K562 (cell line): ENCODE results near the gene PRDM1. TPM values are rescaled to one million over a fixed set of nuclear protein-coding genes. Genes with fewer than 3 reads are reported as not detected.

Experiments used
- ASH1L ChIP-seq: fragments of 450-650 bp; IDR thresholded peaks from 2 replicates; pipeline ENCODE4 v1.6.1; 2018; ENCODE audit warnings: borderline replicate concordance, mild to moderate bottlenecking, low read depth; ENCODE audit not compliant: partially characterized antibody
- CBFA2T2 ChIP-seq: fragments of 450-650 bp; conservative IDR thresholded peaks from 2 replicates; pipeline ENCODE4 v1.6.1; 2017; ENCODE audit warnings: mild to moderate bottlenecking
- CHD4 ChIP-seq: fragments of 200-600 bp; sonication (generic); IDR thresholded peaks from 3 replicates; pipeline ENCODE4 v1.6.1; 2012; ENCODE audit warnings: low read depth, mild to moderate bottlenecking, mixed read lengths, low read length, inconsistent platforms; ENCODE audit not compliant: insufficient read depth, insufficient replicate concordance, poor library complexity, severe bottlenecking
- FOXM1 ChIP-seq, 2 experiments: fragments of 450-650 bp in 1 of 2; sonication (generic) in 1 of 2; formaldehyde crosslinking in 1 of 2; IDR thresholded peaks; 2 replicates each; pipeline versions ENCODE4 v1.6.1 to v1.9.0; 2017 to 2022; ENCODE audit warnings: low read depth in 2 of 2, mild to moderate bottlenecking in 2 of 2, missing genetic modification reagents in 1 of 2, moderate library complexity in 1 of 2
- HNRNPK ChIP-seq: fragments of 200-400 bp; formaldehyde crosslinking; IDR thresholded peaks from one replicate; pipeline ENCODE4 v1.6.1; 2018; ENCODE audit warnings: mild to moderate bottlenecking, low read depth, low read length; ENCODE audit not compliant: poor library complexity, severe bottlenecking
- ILF3 ChIP-seq: fragments of 450-650 bp; IDR thresholded peaks from 2 replicates; pipeline ENCODE4 v1.6.1; 2018; ENCODE audit warnings: antibody characterized with exemption, mild to moderate bottlenecking, moderate library complexity, borderline replicate concordance
- MAFF ChIP-seq: IDR thresholded peaks from 2 replicates; pipeline ENCODE4 v1.6.1; 2012; ENCODE audit warnings: low read length, improper control_type of control experiment
- MCM2 ChIP-seq: fragments of 450-650 bp; IDR thresholded peaks from 2 replicates; pipeline ENCODE4 v1.6.1; 2017; ENCODE audit warnings: low read depth, mild to moderate bottlenecking
- MTA2 ChIP-seq: fragments of 450-650 bp; IDR thresholded peaks from 2 replicates; pipeline ENCODE4 v1.6.1; 2016; ENCODE audit warnings: low read depth
- MTA3 ChIP-seq: fragments of 450-650 bp; formaldehyde crosslinking; IDR thresholded peaks from 2 replicates; pipeline ENCODE4 v1.6.1; 2017; ENCODE audit warnings: mild to moderate bottlenecking, borderline replicate concordance
- NEUROD1 ChIP-seq: fragments of 150-350 bp; IDR thresholded peaks from 2 replicates; pipeline ENCODE4 v1.6.1; 2014; ENCODE audit warnings: borderline replicate concordance, low read length, low read depth; ENCODE audit not compliant: partially characterized antibody
- NFE2 ChIP-seq: IDR thresholded peaks from 2 replicates; pipeline ENCODE4 v1.6.1; 2014; ENCODE audit warnings: antibody characterized with exemption, low read depth
- SMARCA4 ChIP-seq: fragments of 450-650 bp; IDR thresholded peaks from 2 replicates; pipeline ENCODE4 v1.6.1; 2016
- SRF ChIP-seq, 2 experiments: fragments of 250-450, 450-650 bp in 1 of 2; sonication (Bioruptor Pico) in 1 of 2; sonication (generic) in 1 of 2; formaldehyde crosslinking; IDR thresholded peaks; 2 replicates each; pipeline versions ENCODE4 v1.5.0 to v1.5.1; 2020 to 2022; ENCODE audit warnings: mild to moderate bottlenecking in 1 of 2, missing genetic modification reagents in 1 of 2
- TAF15 ChIP-seq: fragments of 200-400 bp; formaldehyde crosslinking; IDR thresholded peaks from 2 replicates; pipeline ENCODE4 v1.6.1; 2017; ENCODE audit warnings: mild to moderate bottlenecking, low read depth, low read length, moderate library complexity
- THRAP3 ChIP-seq: fragments of 450-650 bp; IDR thresholded peaks from 2 replicates; pipeline ENCODE4 v1.6.1; 2016; ENCODE audit warnings: mild to moderate bottlenecking, inconsistent platforms, borderline replicate concordance
- TRIM24 ChIP-seq, 2 experiments: fragments of 450-650 bp; IDR thresholded peaks; 2 replicates each; pipeline ENCODE4 v1.6.1; 2016
- ZNF830 ChIP-seq: fragments of 250-450 bp; sonication (Bioruptor Pico); IDR thresholded peaks from 2 replicates; pipeline ENCODE4 v1.5.0; 2021; ENCODE audit warnings: mild to moderate bottlenecking
- polyA plus RNA-seq, 8 experiments: library from polyadenylated mRNA; depleted of rRNA in 4 of 8; stranded (reverse) in 5 of 8; unstranded in 3 of 8; fragments of >200 nt; fragmentation: Nextera tagmentation in 2 of 8; fragmentation: Illumina TruSeq in 1 of 8; extraction: Ambion mirVana in 2 of 8; extraction: Trizol in 1 of 8; gene quantifications; 2 replicates each; pipeline versions ENCODE4 v1.2.1 to v1.2.3, GENCODE V29; 2011 to 2014; ENCODE audit warnings: inconsistent platforms in 1 of 8, missing spikeins in 1 of 8
- total RNA-seq, 7 experiments: library from RNA; depleted of rRNA in 6 of 7; stranded (reverse); fragments of >200 nt in 6 of 7; fragmentation: Illumina TruSeq in 2 of 7; extraction: Trizol in 2 of 7; gene quantifications; 2 replicates each; pipeline versions ENCODE4 v1.2.1 to v1.2.3, GENCODE V29; 2011 to 2021; ENCODE audit warnings: low replicate concordance in 1 of 7
- TF ChIP-seq, protein P1 (sequence below): fragments of 450-650 bp; IDR thresholded peaks from one replicate; pipeline ENCODE4 v1.6.1; 2018; ENCODE audit warnings: mild to moderate bottlenecking, moderate library complexity; ENCODE audit not compliant: partially characterized antibody
- TF ChIP-seq, protein P2 (sequence below): fragments of 450-650 bp; IDR thresholded peaks from 2 replicates; pipeline ENCODE4 v1.7.1; 2018; ENCODE audit warnings: mild to moderate bottlenecking, low read depth; ENCODE audit not compliant: partially characterized antibody
- TF ChIP-seq, protein P3 (sequence below): fragments of 450-650 bp; IDR thresholded peaks from 2 replicates; pipeline ENCODE4 v1.6.1; 2016; ENCODE audit warnings: mild to moderate bottlenecking
- TF ChIP-seq, protein P4 (sequence below): fragments of 450-650 bp; IDR thresholded peaks from 2 replicates; pipeline ENCODE4 v1.6.1; 2016; ENCODE audit warnings: low read depth, mild to moderate bottlenecking, moderate library complexity

Gene PRDM1
- total and polyA plus RNA-seq, 9 of the 15 experiments (the other 6 are each of a cell fraction or from before 2014, with no cell fraction given): 0.09 to 0.89 (median 0.27) TPM

DNA sequence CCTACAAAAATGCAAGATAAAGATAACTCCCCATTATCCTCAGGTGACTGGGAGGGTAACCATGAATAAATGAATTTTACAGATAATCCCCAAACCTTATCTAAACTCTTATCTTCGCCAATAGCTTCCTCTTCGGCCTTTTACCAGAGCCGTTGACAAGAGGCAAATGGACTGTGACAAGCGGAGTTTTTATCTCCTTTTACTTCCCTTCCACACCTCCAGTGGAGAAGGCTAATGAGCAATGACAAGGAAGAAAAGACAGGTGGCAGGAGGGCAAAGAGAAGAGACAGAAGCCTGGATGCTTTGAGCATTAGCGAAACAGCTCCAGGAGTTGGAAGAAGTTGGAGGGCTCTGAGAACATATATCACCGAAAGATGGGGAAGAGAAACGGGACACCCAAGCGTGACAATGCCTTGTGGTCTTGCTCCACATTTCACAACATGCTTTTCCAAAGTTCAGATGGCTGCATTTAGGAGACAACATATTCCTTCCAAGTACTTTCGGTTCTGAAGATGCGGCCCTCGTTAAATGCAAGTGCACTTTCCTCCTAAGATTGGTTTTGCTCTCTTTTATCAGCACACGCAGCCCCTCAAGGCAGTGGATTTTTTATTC, 69.2 kb downstream of the PRDM1 start (continued):
- TF ChIP-seq, protein P1, sequence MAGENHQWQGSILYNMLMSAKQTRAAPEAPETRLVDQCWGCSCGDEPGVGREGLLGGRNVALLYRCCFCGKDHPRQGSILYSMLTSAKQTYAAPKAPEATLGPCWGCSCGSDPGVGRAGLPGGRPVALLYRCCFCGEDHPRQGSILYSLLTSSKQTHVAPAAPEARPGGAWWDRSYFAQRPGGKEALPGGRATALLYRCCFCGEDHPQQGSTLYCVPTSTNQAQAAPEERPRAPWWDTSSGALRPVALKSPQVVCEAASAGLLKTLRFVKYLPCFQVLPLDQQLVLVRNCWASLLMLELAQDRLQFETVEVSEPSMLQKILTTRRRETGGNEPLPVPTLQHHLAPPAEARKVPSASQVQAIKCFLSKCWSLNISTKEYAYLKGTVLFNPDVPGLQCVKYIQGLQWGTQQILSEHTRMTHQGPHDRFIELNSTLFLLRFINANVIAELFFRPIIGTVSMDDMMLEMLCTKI: no peak
- TF ChIP-seq NEUROD1 (no peak), HNRNPK (no peak), SRF (CRISPR knock-in tag; IDR thresholded peaks at IDR 0.05) (no peak), ILF3 (no peak), MAFF (no peak), MTA2 (no peak), MTA3 (no peak), SMARCA4 (peak; percentile 50), THRAP3 (no peak), CBFA2T2 (no peak), NFE2 (0 out of 2 replicates have a peak, but pooled peaks have one; percentile 39), FOXM1 (IDR thresholded peaks at IDR 0.05; ENCODE audit: low read depth) (no peak), FOXM1 (CRISPR knock-in tag; IDR thresholded peaks at IDR 0.05; ENCODE audit: low read depth) (no peak), CHD4 (no peak), MCM2 (no peak), ZNF830 (CRISPR knock-in tag) (no peak), ASH1L (no peak), TRIM24 (IDR thresholded peaks at IDR 0.05) (0 out of 4 replicates have a peak, but pooled peaks of 1 of the 2 experiments have one; percentile 11), TAF15 (no peak)
- TF ChIP-seq, protein P2, sequence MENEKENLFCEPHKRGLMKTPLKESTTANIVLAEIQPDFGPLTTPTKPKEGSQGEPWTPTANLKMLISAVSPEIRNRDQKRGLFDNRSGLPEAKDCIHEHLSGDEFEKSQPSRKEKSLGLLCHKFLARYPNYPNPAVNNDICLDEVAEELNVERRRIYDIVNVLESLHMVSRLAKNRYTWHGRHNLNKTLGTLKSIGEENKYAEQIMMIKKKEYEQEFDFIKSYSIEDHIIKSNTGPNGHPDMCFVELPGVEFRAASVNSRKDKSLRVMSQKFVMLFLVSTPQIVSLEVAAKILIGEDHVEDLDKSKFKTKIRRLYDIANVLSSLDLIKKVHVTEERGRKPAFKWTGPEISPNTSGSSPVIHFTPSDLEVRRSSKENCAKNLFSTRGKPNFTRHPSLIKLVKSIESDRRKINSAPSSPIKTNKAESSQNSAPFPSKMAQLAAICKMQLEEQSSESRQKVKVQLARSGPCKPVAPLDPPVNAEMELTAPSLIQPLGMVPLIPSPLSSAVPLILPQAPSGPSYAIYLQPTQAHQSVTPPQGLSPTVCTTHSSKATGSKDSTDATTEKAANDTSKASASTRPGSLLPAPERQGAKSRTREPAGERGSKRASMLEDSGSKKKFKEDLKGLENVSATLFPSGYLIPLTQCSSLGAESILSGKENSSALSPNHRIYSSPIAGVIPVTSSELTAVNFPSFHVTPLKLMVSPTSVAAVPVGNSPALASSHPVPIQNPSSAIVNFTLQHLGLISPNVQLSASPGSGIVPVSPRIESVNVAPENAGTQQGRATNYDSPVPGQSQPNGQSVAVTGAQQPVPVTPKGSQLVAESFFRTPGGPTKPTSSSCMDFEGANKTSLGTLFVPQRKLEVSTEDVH: no peak
- TF ChIP-seq, protein P3, sequence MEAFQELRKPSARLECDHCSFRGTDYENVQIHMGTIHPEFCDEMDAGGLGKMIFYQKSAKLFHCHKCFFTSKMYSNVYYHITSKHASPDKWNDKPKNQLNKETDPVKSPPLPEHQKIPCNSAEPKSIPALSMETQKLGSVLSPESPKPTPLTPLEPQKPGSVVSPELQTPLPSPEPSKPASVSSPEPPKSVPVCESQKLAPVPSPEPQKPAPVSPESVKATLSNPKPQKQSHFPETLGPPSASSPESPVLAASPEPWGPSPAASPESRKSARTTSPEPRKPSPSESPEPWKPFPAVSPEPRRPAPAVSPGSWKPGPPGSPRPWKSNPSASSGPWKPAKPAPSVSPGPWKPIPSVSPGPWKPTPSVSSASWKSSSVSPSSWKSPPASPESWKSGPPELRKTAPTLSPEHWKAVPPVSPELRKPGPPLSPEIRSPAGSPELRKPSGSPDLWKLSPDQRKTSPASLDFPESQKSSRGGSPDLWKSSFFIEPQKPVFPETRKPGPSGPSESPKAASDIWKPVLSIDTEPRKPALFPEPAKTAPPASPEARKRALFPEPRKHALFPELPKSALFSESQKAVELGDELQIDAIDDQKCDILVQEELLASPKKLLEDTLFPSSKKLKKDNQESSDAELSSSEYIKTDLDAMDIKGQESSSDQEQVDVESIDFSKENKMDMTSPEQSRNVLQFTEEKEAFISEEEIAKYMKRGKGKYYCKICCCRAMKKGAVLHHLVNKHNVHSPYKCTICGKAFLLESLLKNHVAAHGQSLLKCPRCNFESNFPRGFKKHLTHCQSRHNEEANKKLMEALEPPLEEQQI: no peak
- TF ChIP-seq, protein P4, sequence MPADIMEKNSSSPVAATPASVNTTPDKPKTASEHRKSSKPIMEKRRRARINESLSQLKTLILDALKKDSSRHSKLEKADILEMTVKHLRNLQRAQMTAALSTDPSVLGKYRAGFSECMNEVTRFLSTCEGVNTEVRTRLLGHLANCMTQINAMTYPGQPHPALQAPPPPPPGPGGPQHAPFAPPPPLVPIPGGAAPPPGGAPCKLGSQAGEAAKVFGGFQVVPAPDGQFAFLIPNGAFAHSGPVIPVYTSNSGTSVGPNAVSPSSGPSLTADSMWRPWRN: peak; percentile 29; the same call in 1 of the 2 replicates
